Hepatocyte (in vitro differentiated cells): ENCODE measurements around the gene CARS2.

ENCODE experiments used
- CTCF ChIP-seq: fragments of 200-600 bp; sonication (generic); IDR thresholded peaks from 2 replicates; pipeline ENCODE4 v1.5.1; 2016; ENCODE audit warnings: antibody characterized with exemption, mild to moderate bottlenecking; ENCODE audit not compliant: poor library complexity
- EZH2 ChIP-seq: fragments of 200-600 bp; sonication (generic); IDR thresholded peaks from 2 replicates; pipeline ENCODE4 v1.6.1; 2016; ENCODE audit warnings: antibody characterized with exemption, mild to moderate bottlenecking, borderline replicate concordance
- EZH2phosphoT487 ChIP-seq: fragments of 200-600 bp; sonication (generic); IDR thresholded peaks from one replicate; pipeline ENCODE4 v1.6.1; 2018; ENCODE audit warnings: antibody characterized with exemption, mild to moderate bottlenecking, low read depth, moderate library complexity; ENCODE audit not compliant: unreplicated experiment, severe bottlenecking

- TF ChIP-seq EZH2 (no peak), CTCF (no peak), EZH2phosphoT487 (no peak)
These were observed 855 bp upstream of the CARS2 start for GRCh38 chr13:110706570-110707372.
